Brain microvascular endothelial cell (primary cell): ENCODE results near the gene TNFRSF21.

Source experiments
- DNase-seq: peaks from one replicate; pipeline ENCODE4 v3.0.0-alpha.2; 2020
- H3K27ac ChIP-seq: fragments of 250-450 bp; sonication (Bioruptor Pico); 2 replicates; pipeline ENCODE4 v1.5.1; 2020; ENCODE audit warnings: mild to moderate bottlenecking, moderate library complexity
- H3K27me3 ChIP-seq: fragments of 250-450 bp; sonication (Bioruptor Pico); replicated peaks from 2 replicates; pipeline ENCODE4 v1.5.1; 2020; ENCODE audit warnings: mild to moderate bottlenecking
- H3K36me3 ChIP-seq: fragments of 250-450 bp; sonication (Bioruptor Pico); replicated peaks from 2 replicates; pipeline ENCODE4 v1.5.1; 2020; ENCODE audit warnings: mild to moderate bottlenecking
- H3K4me3 ChIP-seq: 2 replicates; pipeline ENCODE4 v1.5.1; 2011; ENCODE audit warnings: low read depth, mild to moderate bottlenecking, control low read depth, low read length, moderate library complexity
- in situ Hi-C: cut with HindIII; loops from 2 replicates; pipeline ENCODE4 v1.10.0; 2017; ENCODE audit warnings: low sequenced_read_pairs, low pct_ligation_motif_present
- TF ChIP-seq, protein P1 (sequence below): IDR thresholded peaks from 2 replicates; pipeline ENCODE4 v1.5.1; 2011; ENCODE audit warnings: low read depth, mild to moderate bottlenecking, moderate library complexity, low read length, control low read depth, inconsistent platforms; ENCODE audit errors: missing control alignments

The TNFRSF21 gene

GRCh38 chr6:47261191-47261590 lies 48.5 kb downstream of the TNFRSF21 start:
- Histone ChIP-seq H3K27ac (no peak overlapping the region), H3K4me3 (no peak overlapping the region), H3K36me3 (no peaks in the 10 kb centered on the region), H3K27me3 (no peaks in the 10 kb centered on the region)
- in situ Hi-C loops, result no loop called here
- no peak for DNase-seq
- TF ChIP-seq, protein P1, sequence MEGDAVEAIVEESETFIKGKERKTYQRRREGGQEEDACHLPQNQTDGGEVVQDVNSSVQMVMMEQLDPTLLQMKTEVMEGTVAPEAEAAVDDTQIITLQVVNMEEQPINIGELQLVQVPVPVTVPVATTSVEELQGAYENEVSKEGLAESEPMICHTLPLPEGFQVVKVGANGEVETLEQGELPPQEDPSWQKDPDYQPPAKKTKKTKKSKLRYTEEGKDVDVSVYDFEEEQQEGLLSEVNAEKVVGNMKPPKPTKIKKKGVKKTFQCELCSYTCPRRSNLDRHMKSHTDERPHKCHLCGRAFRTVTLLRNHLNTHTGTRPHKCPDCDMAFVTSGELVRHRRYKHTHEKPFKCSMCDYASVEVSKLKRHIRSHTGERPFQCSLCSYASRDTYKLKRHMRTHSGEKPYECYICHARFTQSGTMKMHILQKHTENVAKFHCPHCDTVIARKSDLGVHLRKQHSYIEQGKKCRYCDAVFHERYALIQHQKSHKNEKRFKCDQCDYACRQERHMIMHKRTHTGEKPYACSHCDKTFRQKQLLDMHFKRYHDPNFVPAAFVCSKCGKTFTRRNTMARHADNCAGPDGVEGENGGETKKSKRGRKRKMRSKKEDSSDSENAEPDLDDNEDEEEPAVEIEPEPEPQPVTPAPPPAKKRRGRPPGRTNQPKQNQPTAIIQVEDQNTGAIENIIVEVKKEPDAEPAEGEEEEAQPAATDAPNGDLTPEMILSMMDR, result no peak

DNA sequence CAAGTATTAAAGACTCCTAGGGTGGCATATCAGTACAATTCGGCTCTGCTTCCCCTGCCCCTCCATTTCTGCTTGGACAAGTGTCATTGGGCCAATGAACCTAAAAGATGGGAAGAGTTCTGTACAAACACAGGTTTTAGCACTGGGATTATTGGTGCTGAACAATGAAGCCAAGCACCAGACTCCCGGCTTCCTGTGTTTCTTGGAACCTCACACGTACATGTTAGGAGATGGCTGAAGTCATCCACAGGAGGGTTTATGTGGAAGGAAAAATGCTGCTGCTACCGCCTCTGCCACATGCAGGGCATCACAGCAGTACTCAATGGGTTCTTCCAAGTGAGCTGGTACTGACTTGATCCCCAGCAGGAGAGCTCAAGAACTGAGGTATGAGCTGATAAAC lies 49.7 kb downstream of the TNFRSF21 start:
- H3K27ac ChIP-seq, result no peak overlapping the region
- no peaks in the 10 kb centered on the region for H3K36me3 ChIP-seq
- no peaks in the 10 kb centered on the region for H3K27me3 ChIP-seq
- no peak overlapping the region for H3K4me3 ChIP-seq
- in situ Hi-C loops, result no loop called here
- DNase-seq, result no peak
- TF ChIP-seq, protein P1, result no peak

GRCh38 chr6:47258724-47259347 lies 50.9 kb downstream of the TNFRSF21 start:
- H3K27me3 ChIP-seq, result no peaks in the 10 kb centered on the region
- no peak for DNase-seq
- no peaks in the 10 kb centered on the region for H3K36me3 ChIP-seq
- H3K4me3 ChIP-seq, result no peak overlapping the region
- in situ Hi-C loops, result no loop called here
- TF ChIP-seq, protein P1, result no peak
- no peak overlapping the region for H3K27ac ChIP-seq

DNA sequence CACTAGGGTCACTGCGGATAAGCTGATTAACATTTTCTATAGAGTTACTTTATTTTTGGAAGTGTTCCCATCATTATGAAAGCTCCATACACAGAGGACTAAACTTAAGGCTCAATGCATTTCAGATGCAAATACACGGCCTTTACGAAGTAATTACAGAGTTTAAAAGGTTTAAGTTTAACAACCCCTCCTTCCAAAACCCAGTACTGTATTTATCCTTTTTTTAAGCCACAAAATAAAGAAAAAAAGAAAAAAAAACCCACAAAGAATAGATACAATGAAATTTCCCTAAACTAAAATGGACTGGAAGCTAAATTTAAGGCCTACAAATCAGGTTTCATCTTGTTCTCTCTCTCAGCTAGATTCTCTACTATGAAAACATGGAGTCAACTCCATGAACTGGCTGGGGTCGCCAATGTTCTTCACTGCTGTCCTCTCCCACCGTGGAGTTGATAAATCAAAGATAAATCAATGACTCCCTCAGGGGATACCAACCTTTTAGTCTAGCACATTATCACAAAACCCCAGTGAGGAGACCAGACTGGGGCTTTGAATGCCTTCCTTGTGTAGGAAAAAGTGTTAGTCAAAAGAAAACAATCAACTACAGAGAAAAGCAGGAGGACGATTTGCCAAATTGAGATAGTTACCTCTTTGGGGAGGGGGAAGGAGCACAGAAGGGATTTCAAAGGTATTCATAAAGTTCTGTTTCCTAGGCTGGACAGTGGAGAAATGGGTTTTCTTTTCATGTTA lies 52.5 kb downstream of the TNFRSF21 start:
- DNase-seq, result no peak
- H3K36me3 ChIP-seq, result no peaks in the 10 kb centered on the region
- TF ChIP-seq, protein P1, result no peak
- H3K27ac ChIP-seq, result no peak overlapping the region
- H3K27me3 ChIP-seq, result no peaks in the 10 kb centered on the region
- in situ Hi-C loops, result no loop called here
- H3K4me3 ChIP-seq, result no peak overlapping the region

GRCh38 chr6:47256361-47256760 lies 53.3 kb downstream of the TNFRSF21 start:
- no peak overlapping the region for H3K27ac ChIP-seq
- no peak overlapping the region for H3K4me3 ChIP-seq
- H3K27me3 ChIP-seq, result no peaks in the 10 kb centered on the region
- TF ChIP-seq, protein P1, result no peak
- in situ Hi-C loops, result no loop called here
- no peaks in the 10 kb centered on the region for H3K36me3 ChIP-seq
- no peak for DNase-seq
